ENCODE measurements around the gene HHAT. TPM values are rescaled to one million over a fixed set of nuclear protein-coding genes. Genes with fewer than 3 reads are reported as not detected.

Gene HHAT
- total and polyA plus RNA-seq, 9 of the 15 experiments (the other 6 are each of a cell fraction or from before 2014, with no cell fraction given): 0.07 to 0.16 (median 0.13) TPM; not detected in 1

DNA sequence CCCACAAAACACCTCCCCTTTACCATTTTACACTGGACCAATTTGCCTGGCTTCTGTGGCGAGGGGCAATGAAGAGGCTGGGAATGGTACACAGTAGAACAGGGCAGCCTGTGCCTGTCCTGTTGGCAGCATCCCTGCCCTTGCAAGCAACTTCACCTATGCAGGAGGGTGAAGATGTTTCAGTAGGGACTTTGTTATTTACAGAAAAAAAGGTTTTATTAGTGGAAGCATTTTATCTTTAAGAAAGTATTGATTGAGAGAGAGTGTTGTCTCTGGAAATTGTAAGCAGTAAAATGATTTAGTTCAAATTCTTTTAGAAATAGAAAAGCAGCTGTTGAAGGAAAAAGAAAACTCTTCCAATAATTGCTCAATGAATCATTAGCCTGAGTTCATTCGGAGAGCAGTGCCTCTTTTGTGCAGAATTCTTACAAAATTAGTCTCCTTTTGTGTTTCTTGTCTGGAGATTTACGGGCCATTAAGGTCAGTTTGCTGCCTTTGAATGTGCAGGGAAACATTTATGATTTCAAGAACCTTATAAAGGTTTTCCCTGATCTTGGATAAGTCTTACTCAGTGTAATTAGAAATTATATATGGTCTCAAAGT is 49.1 kb downstream of the HHAT start (continued):
- TF ChIP-seq, protein P1, sequence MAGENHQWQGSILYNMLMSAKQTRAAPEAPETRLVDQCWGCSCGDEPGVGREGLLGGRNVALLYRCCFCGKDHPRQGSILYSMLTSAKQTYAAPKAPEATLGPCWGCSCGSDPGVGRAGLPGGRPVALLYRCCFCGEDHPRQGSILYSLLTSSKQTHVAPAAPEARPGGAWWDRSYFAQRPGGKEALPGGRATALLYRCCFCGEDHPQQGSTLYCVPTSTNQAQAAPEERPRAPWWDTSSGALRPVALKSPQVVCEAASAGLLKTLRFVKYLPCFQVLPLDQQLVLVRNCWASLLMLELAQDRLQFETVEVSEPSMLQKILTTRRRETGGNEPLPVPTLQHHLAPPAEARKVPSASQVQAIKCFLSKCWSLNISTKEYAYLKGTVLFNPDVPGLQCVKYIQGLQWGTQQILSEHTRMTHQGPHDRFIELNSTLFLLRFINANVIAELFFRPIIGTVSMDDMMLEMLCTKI (IDR thresholded peaks at IDR 0.05; ENCODE audit: partially characterized antibody): no peak
- TF ChIP-seq RFX5 (IDR thresholded peaks at IDR 0.05; ENCODE audit: low read depth, low read length) (no peak), CAMTA2 (CRISPR knock-in tag; conservative IDR thresholded peaks at IDR 0.05) (no peak), ZNF764 (CRISPR knock-in tag; IDR thresholded peaks at IDR 0.05; ENCODE audit: low read depth) (no peak), NR1H2 (CRISPR knock-in tag; IDR thresholded peaks at IDR 0.05) (no peak), SMARCA5 (IDR thresholded peaks at IDR 0.05) (no peak), EHMT2 (IDR thresholded peaks at IDR 0.05) (no peak), ADNP (tag; IDR thresholded peaks at IDR 0.05) (no peak)
- TF ChIP-seq, protein P2, sequence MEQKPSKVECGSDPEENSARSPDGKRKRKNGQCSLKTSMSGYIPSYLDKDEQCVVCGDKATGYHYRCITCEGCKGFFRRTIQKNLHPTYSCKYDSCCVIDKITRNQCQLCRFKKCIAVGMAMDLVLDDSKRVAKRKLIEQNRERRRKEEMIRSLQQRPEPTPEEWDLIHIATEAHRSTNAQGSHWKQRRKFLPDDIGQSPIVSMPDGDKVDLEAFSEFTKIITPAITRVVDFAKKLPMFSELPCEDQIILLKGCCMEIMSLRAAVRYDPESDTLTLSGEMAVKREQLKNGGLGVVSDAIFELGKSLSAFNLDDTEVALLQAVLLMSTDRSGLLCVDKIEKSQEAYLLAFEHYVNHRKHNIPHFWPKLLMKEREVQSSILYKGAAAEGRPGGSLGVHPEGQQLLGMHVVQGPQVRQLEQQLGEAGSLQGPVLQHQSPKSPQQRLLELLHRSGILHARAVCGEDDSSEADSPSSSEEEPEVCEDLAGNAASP (IDR thresholded peaks at IDR 0.05): no peak
- TF ChIP-seq, protein P3, sequence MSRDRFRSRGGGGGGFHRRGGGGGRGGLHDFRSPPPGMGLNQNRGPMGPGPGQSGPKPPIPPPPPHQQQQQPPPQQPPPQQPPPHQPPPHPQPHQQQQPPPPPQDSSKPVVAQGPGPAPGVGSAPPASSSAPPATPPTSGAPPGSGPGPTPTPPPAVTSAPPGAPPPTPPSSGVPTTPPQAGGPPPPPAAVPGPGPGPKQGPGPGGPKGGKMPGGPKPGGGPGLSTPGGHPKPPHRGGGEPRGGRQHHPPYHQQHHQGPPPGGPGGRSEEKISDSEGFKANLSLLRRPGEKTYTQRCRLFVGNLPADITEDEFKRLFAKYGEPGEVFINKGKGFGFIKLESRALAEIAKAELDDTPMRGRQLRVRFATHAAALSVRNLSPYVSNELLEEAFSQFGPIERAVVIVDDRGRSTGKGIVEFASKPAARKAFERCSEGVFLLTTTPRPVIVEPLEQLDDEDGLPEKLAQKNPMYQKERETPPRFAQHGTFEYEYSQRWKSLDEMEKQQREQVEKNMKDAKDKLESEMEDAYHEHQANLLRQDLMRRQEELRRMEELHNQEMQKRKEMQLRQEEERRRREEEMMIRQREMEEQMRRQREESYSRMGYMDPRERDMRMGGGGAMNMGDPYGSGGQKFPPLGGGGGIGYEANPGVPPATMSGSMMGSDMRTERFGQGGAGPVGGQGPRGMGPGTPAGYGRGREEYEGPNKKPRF (IDR thresholded peaks at IDR 0.05; ENCODE audit: low read depth, low read length): no peak
- TF ChIP-seq, protein P4, sequence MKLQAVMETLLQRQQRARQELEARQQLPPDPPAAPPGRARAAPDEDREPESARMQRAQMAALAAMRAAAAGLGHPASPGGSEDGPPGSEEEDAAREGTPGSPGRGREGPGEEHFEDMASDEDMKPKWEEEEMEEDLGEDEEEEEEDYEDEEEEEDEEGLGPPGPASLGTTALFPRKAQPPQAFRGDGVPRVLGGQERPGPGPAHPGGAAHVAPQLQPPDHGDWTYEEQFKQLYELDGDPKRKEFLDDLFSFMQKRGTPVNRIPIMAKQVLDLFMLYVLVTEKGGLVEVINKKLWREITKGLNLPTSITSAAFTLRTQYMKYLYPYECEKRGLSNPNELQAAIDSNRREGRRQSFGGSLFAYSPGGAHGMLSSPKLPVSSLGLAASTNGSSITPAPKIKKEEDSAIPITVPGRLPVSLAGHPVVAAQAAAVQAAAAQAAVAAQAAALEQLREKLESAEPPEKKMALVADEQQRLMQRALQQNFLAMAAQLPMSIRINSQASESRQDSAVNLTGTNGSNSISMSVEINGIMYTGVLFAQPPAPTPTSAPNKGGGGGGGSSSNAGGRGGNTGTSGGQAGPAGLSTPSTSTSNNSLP (IDR thresholded peaks at IDR 0.05; ENCODE audit: borderline replicate concordance, low read depth, low read length): no peak
- TF ChIP-seq, protein P5, sequence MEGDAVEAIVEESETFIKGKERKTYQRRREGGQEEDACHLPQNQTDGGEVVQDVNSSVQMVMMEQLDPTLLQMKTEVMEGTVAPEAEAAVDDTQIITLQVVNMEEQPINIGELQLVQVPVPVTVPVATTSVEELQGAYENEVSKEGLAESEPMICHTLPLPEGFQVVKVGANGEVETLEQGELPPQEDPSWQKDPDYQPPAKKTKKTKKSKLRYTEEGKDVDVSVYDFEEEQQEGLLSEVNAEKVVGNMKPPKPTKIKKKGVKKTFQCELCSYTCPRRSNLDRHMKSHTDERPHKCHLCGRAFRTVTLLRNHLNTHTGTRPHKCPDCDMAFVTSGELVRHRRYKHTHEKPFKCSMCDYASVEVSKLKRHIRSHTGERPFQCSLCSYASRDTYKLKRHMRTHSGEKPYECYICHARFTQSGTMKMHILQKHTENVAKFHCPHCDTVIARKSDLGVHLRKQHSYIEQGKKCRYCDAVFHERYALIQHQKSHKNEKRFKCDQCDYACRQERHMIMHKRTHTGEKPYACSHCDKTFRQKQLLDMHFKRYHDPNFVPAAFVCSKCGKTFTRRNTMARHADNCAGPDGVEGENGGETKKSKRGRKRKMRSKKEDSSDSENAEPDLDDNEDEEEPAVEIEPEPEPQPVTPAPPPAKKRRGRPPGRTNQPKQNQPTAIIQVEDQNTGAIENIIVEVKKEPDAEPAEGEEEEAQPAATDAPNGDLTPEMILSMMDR (IDR thresholded peaks at IDR 0.05 in 2 of 3, conservative IDR thresholded peaks at IDR 0.05 in 1 of 3; ENCODE audit: insufficient read depth in 2 of 3, low read depth in 1 of 3, low read length in 3 of 3): no peak
- TF ChIP-seq, protein P6, sequence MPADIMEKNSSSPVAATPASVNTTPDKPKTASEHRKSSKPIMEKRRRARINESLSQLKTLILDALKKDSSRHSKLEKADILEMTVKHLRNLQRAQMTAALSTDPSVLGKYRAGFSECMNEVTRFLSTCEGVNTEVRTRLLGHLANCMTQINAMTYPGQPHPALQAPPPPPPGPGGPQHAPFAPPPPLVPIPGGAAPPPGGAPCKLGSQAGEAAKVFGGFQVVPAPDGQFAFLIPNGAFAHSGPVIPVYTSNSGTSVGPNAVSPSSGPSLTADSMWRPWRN (IDR thresholded peaks at IDR 0.05; ENCODE audit: low read depth): no peak
- TF ChIP-seq, protein P7, sequence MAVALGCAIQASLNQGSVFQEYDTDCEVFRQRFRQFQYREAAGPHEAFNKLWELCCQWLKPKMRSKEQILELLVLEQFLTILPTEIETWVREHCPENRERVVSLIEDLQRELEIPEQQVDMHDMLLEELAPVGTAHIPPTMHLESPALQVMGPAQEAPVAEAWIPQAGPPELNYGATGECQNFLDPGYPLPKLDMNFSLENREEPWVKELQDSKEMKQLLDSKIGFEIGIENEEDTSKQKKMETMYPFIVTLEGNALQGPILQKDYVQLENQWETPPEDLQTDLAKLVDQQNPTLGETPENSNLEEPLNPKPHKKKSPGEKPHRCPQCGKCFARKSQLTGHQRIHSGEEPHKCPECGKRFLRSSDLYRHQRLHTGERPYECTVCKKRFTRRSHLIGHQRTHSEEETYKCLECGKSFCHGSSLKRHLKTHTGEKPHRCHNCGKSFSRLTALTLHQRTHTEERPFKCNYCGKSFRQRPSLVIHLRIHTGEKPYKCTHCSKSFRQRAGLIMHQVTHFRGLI (CRISPR knock-in tag; IDR thresholded peaks at IDR 0.05): no peak
